Parathyroid adenoma (tissue), 2 donors: Measurements from ENCODE around the gene TBCD.

Experiments used
- H2AFZ ChIP-seq: fragments of 300-600 bp; sonication (generic); one replicate; pipeline ENCODE4 v1.7.0; 2017; ENCODE audit warnings: antibody characterized with exemption, mild to moderate bottlenecking
- H3K27ac ChIP-seq: fragments of 300-600 bp; sonication (generic); one replicate; pipeline ENCODE4 v1.7.0; 2017
- H3K27me3 ChIP-seq: fragments of 300-600 bp; sonication (generic); one replicate; pipeline ENCODE4 v1.7.0; 2017; ENCODE audit warnings: low read length; ENCODE audit not compliant: control insufficient read depth, insufficient read depth
- H3K36me3 ChIP-seq: fragments of 300-600 bp; sonication (generic); one replicate; pipeline ENCODE4 v1.7.0; 2017; ENCODE audit warnings: low read length; ENCODE audit not compliant: control insufficient read depth, insufficient read depth
- H3K4me1 ChIP-seq: fragments of 300-600 bp; sonication (generic); one replicate; pipeline ENCODE4 v1.7.0; 2017; ENCODE audit warnings: control low read depth
- H3K4me2 ChIP-seq: fragments of 300-600 bp; sonication (generic); one replicate; pipeline ENCODE4 v1.7.0; 2017; ENCODE audit warnings: low read length
- H3K4me3 ChIP-seq: fragments of 300-600 bp; sonication (generic); one replicate; pipeline ENCODE4 v1.7.0; 2017; ENCODE audit warnings: low read depth, low read length
- H3K79me2 ChIP-seq: fragments of 300-600 bp; sonication (generic); one replicate; pipeline ENCODE4 v1.7.0; 2017; ENCODE audit warnings: control low read depth
- H3K9ac ChIP-seq: fragments of 300-600 bp; sonication (generic); one replicate; pipeline ENCODE4 v1.7.0; 2017; ENCODE audit warnings: mild to moderate bottlenecking
- H3K9me3 ChIP-seq: fragments of 300-600 bp; sonication (generic); one replicate; pipeline ENCODE4 v1.7.0; 2017; ENCODE audit warnings: low read length; ENCODE audit not compliant: control insufficient read depth
- CTCF ChIP-seq: fragments of 300-600 bp; sonication (generic); IDR thresholded peaks from one replicate; pipeline ENCODE4 v1.7.0; 2017; ENCODE audit warnings: antibody characterized with exemption, mild to moderate bottlenecking
- donor health status: primary hyperparathyroidism.

TBCD gene

GRCh38 chr17:82901856-82902255 lies 150.0 kb downstream of the TBCD start:
- H3K27me3 ChIP-seq, result no peaks in the 10 kb centered on the region
- TF ChIP-seq CTCF, result no peak
- H3K79me2 ChIP-seq, result peaks cover 23% of the 10 kb centered on the region
- H3K9ac ChIP-seq, result no peak overlapping the region
- no peak overlapping the region for H3K4me2 ChIP-seq
- no peak overlapping the region for H3K27ac ChIP-seq
- no peaks in the 10 kb centered on the region for H3K4me1 ChIP-seq
- H3K4me3 ChIP-seq, result no peak overlapping the region
- H3K36me3 ChIP-seq, result no peaks in the 10 kb centered on the region
- no peak overlapping the region for H2AFZ ChIP-seq
- H3K9me3 ChIP-seq, result no peaks in the 10 kb centered on the region

- Histone ChIP-seq H3K27ac (no peak overlapping the region), H3K4me2 (no peak overlapping the region), H3K79me2 (peaks cover 19% of the 10 kb centered on the region), H3K4me1 (no peaks in the 10 kb centered on the region), H2AFZ (no peak overlapping the region), H3K9me3 (no peaks in the 10 kb centered on the region), H3K27me3 (no peaks in the 10 kb centered on the region), H3K4me3 (no peak overlapping the region), H3K9ac (no peak overlapping the region), H3K36me3 (no peaks in the 10 kb centered on the region)
- no peak for TF ChIP-seq CTCF
Observed at GRCh38 chr17:82902972-82903874, 151.4 kb downstream of the TBCD start.

- Histone ChIP-seq H3K4me3 (no peak overlapping the region), H3K27ac (no peak overlapping the region), H3K79me2 (peaks cover 19% of the 10 kb centered on the region), H3K4me2 (no peak overlapping the region), H3K36me3 (no peaks in the 10 kb centered on the region), H3K27me3 (no peaks in the 10 kb centered on the region), H2AFZ (no peak overlapping the region), H3K9me3 (no peaks in the 10 kb centered on the region), H3K4me1 (no peaks in the 10 kb centered on the region), H3K9ac (no peak overlapping the region)
- no peak for TF ChIP-seq CTCF
Observed at GRCh38 chr17:82905130-82905529, 153.3 kb downstream of the TBCD start.

GRCh38 chr17:82907797-82908542 lies 156.1 kb downstream of the TBCD start:
- Histone ChIP-seq H3K27me3 (no peaks in the 10 kb centered on the region), H2AFZ (no peak overlapping the region), H3K36me3 (no peaks in the 10 kb centered on the region), H3K9ac (no peak overlapping the region), H3K4me3 (no peak overlapping the region), H3K4me2 (no peak overlapping the region), H3K9me3 (no peaks in the 10 kb centered on the region), H3K27ac (no peak overlapping the region), H3K79me2 (peaks cover 8% of the 10 kb centered on the region), H3K4me1 (no peaks in the 10 kb centered on the region)
- TF ChIP-seq CTCF, result no peak
